ENCODE data around the gene GPC3.

Gene GPC3

DNA sequence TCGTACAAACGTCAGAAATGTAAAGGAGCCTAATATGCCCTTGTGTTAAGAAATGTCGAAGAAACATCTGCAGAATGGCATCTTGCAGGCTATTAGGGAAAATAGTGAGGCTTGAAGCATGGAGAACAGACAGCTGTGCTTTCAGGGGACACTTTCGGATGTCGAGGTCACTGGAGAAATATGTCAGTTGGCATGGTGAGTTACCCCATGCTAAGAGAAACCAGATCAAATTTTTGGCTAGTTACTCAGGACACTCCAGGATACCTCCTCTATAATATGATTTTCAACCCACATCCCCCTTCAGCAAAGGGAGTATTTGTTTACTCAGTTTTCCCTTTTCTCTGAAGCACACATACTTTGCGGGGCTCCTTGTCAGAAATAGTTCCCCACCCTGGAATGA, 171.4 kb downstream of the GPC3 start:
- ChIA-PET CTCF (interaction anchor here (1.7 kb wide), 1 partner anchor 21 kb away, joined by 8 read pairs; no protein-coding TSS in a partner anchor), POLR2A (no interaction called here)
- no peaks in the 10 kb centered on the region for H3K36me3 ChIP-seq (ENCODE audit: control insufficient read depth in 2 of 2, insufficient read depth in 1 of 2, low read length in 2 of 2)
- TF ChIP-seq, protein P1, sequence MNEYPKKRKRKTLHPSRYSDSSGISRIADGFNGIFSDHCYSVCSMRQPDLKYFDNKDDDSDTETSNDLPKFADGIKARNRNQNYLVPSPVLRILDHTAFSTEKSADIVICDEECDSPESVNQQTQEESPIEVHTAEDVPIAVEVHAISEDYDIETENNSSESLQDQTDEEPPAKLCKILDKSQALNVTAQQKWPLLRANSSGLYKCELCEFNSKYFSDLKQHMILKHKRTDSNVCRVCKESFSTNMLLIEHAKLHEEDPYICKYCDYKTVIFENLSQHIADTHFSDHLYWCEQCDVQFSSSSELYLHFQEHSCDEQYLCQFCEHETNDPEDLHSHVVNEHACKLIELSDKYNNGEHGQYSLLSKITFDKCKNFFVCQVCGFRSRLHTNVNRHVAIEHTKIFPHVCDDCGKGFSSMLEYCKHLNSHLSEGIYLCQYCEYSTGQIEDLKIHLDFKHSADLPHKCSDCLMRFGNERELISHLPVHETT (tag by site-specific recombination; IDR thresholded peaks at IDR 0.05): no peak
- TF ChIP-seq GLIS1 (tag by site-specific recombination; IDR thresholded peaks at IDR 0.05): peak; percentile 55
- 0 out of 2 replicates have a peak, but pooled peaks have one; percentile 28 for TF ChIP-seq WT1 (tag by site-specific recombination; IDR thresholded peaks at IDR 0.05)
- H3K9me3 ChIP-seq (ENCODE audit: control insufficient read depth, insufficient read depth, low read depth, low read length): no peaks in the 10 kb centered on the region
- no peaks in the 10 kb centered on the region; the same call in 1 of the 2 replicates for H3K4me1 ChIP-seq (ENCODE audit: control insufficient read depth, insufficient read depth, low read length)
- no peak overlapping the region for H3K4me3 ChIP-seq (ENCODE audit: low read depth, low read length)
- H3K27ac ChIP-seq (ENCODE audit: extremely low read depth, low read depth, low read length): no peak overlapping the region

DNA sequence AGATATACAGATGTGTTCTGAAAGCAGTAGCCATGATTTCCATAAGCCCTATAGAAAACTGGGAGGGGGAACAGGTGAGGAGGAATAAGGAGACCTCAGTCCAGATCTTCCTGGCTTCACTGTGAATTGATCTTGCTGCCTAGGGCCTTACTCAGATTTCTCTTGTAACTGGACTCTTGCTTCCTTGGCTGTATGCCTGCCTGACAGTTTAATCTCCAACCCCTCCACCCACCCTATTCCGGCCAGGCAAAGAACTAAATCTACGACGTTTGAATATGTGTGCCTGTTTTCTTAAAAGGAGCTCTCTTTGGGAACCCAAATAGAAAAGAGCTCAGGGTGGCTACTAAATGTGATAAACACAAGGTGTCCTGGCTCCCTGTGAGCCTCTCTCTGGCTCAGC, 173.0 kb downstream of the GPC3 start:
- Histone ChIP-seq H3K9me3 (ENCODE audit: control insufficient read depth, insufficient read depth, low read depth, low read length) (no peaks in the 10 kb centered on the region), H3K27ac (ENCODE audit: extremely low read depth, low read depth, low read length) (no peak overlapping the region), H3K4me3 (ENCODE audit: low read depth, low read length) (no peak overlapping the region), H3K4me1 (ENCODE audit: control insufficient read depth, insufficient read depth, low read length) (no peaks in the 10 kb centered on the region; the same call in 1 of the 2 replicates), H3K36me3 (ENCODE audit: control insufficient read depth in 2 of 2, insufficient read depth in 1 of 2, low read length in 2 of 2) (no peaks in the 10 kb centered on the region)
- POLR2A ChIA-PET: no interaction called here
- no peak for TF ChIP-seq ZNF16 (tag by site-specific recombination; IDR thresholded peaks at IDR 0.05; ENCODE audit: low read depth)
- peak; percentile 32; the same call in 1 of the 2 replicates for TF ChIP-seq TRIM28 (IDR thresholded peaks at IDR 0.05; ENCODE audit: borderline replicate concordance, low read length)
- TF ChIP-seq KLF16 (tag by site-specific recombination; IDR thresholded peaks at IDR 0.05): no peak
- CTCF ChIA-PET: interaction anchor here (0.6 to 1.7 kb wide), 4 partner anchors 20 to 208 kb away, joined by 3 to 8 read pairs (median 4); no protein-coding TSS in a partner anchor

DNA sequence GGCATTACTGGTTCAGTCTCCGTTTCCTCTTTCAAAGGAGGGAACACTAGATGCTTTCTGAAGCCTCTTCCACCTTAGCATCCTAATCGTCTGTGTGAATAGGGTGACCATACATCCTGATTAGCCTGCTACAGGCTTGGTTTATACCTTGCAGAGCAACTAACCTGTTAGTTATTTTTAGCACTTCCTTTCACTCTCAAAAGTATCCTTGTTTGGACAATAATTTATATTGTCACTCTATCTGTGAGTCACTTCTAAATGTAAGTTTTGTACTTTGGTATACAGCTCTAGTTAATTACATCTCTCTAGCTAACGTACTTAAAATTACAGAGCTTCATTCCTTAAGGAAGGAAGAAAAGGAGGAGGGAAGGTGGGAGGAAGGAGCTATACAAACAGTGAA, 174.5 kb downstream of the GPC3 start:
- POLR2A ChIA-PET: no interaction called here
- Histone ChIP-seq H3K4me1 (ENCODE audit: control insufficient read depth, insufficient read depth, low read length) (no peaks in the 10 kb centered on the region; the same call in 1 of the 2 replicates), H3K9me3 (ENCODE audit: control insufficient read depth, insufficient read depth, low read depth, low read length) (no peaks in the 10 kb centered on the region), H3K27ac (ENCODE audit: extremely low read depth, low read depth, low read length) (no peak overlapping the region), H3K36me3 (ENCODE audit: control insufficient read depth in 2 of 2, insufficient read depth in 1 of 2, low read length in 2 of 2) (no peaks in the 10 kb centered on the region), H3K4me3 (ENCODE audit: low read depth, low read length) (no peak overlapping the region)
- CTCF ChIA-PET: interaction anchor here (0.6 kb wide), 1 partner anchor 1154 kb away, joined by 3 read pairs; no protein-coding TSS in a partner anchor
- TF ChIP-seq KLF9 (tag by site-specific recombination; IDR thresholded peaks at IDR 0.05; ENCODE audit: low read depth) (no peak), GLIS2 (tag by site-specific recombination; IDR thresholded peaks at IDR 0.05) (no peak), ZNF677 (tag by site-specific recombination; IDR thresholded peaks at IDR 0.05) (no peak), ZNF658 (tag by site-specific recombination; IDR thresholded peaks at IDR 0.05) (no peak), ZNF571 (tag by site-specific recombination; IDR thresholded peaks at IDR 0.05) (no peak), ZNF664 (tag by site-specific recombination; IDR thresholded peaks at IDR 0.05) (no peak), ZNF132 (tag by site-specific recombination; IDR thresholded peaks at IDR 0.05; ENCODE audit: borderline replicate concordance) (no peak), ZNF248 (tag by site-specific recombination; IDR thresholded peaks at IDR 0.05) (no peak), ZNF335 (tag by site-specific recombination; conservative IDR thresholded peaks at IDR 0.05) (no peak), ZFP69B (tag by site-specific recombination; IDR thresholded peaks at IDR 0.05) (no peak), ZNF10 (tag by site-specific recombination; IDR thresholded peaks at IDR 0.05) (no peak), ZNF174 (tag by site-specific recombination; IDR thresholded peaks at IDR 0.05) (no peak), ZNF501 (tag by site-specific recombination; IDR thresholded peaks at IDR 0.05) (no peak), ZNF433 (tag by site-specific recombination; IDR thresholded peaks at IDR 0.05; ENCODE audit: low read depth) (no peak), RBAK (tag by site-specific recombination; IDR thresholded peaks at IDR 0.05) (no peak)
- TF ChIP-seq, protein P2, sequence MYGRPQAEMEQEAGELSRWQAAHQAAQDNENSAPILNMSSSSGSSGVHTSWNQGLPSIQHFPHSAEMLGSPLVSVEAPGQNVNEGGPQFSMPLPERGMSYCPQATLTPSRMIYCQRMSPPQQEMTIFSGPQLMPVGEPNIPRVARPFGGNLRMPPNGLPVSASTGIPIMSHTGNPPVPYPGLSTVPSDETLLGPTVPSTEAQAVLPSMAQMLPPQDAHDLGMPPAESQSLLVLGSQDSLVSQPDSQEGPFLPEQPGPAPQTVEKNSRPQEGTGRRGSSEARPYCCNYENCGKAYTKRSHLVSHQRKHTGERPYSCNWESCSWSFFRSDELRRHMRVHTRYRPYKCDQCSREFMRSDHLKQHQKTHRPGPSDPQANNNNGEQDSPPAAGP (tag by site-specific recombination; IDR thresholded peaks at IDR 0.05): no peak
- TF ChIP-seq, protein P3, sequence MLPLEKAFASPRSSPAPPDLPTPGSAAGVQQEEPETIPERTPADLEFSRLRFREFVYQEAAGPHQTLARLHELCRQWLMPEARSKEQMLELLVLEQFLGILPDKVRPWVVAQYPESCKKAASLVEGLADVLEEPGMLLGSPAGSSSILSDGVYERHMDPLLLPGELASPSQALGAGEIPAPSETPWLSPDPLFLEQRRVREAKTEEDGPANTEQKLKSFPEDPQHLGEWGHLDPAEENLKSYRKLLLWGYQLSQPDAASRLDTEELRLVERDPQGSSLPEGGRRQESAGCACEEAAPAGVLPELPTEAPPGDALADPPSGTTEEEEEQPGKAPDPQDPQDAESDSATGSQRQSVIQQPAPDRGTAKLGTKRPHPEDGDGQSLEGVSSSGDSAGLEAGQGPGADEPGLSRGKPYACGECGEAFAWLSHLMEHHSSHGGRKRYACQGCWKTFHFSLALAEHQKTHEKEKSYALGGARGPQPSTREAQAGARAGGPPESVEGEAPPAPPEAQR (tag by site-specific recombination; IDR thresholded peaks at IDR 0.05): no peak

All from HEK293 (cell line).